GM19043 (cell line): ENCODE data around the gene DMKN.

Source experiments
- ATAC-seq: cut with Tn5 transposase; IDR thresholded peaks from one replicate; pipeline ENCODE4 v1.9.1; 2021; ENCODE audit warnings: low read depth; ENCODE audit not compliant: unreplicated experiment

DMKN gene

DNA sequence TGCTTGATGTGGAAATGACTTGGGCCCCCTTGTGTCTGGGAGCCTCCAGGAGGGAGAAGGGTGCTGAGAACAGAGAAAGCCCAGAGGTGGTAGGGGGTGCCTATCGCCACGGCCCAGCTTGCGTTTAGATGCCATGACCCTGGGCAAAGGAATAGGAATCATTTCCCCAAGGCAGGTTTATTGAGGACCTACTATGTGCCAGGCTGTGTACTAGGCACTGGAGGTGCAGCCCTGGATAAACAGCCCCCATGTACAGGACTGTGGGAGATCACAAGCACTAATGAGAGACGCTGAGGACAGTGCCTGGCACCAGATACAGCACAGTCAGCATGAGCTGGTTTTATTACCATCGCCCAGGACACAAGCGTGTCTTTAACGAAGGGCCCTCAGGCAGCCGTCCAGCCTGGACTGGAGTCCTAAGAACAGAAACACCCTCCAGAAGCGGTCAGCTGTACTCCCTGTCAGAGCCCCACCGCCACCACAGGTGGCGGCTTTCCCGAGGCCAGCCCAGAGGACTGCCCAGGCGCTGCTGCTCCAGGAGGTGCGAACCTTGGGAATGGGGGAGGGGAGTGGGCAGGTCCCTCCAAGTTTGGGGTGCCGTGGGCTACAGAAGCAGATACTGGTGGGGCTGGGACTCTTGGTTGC, 36.6 kb upstream of the DMKN start:
- ATAC-seq = no peak

DNA sequence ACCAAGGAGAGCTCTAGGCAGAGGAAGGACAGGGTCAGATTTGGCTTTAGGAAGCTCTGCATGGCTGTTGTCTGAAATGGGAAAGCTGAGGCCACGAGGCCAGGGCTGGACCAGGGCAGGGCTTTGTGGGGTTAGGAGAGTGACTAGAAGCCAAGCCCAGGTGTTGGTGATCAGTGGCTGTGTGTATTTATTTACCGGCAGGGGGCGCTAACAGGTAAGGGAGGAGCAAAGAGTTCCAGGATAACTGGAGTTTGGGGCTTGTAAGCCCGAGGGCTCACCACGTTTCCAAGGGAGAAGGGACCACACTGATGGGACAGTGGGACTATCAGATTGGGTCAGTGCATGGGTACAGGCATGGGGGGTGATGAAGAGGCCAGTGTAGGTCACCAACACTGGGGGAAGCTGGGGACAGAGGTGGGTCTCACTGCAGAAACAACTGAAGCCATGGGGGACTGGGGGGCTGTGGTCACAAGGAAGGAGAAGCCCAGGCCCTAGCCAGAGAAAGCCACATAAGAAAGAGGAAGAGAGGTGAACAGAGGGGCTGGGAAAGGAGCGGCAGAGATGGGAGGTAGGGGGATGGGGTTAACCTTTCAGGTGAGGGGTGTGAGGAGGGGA, 35.8 kb upstream of the DMKN start:
- no peak for ATAC-seq

DNA sequence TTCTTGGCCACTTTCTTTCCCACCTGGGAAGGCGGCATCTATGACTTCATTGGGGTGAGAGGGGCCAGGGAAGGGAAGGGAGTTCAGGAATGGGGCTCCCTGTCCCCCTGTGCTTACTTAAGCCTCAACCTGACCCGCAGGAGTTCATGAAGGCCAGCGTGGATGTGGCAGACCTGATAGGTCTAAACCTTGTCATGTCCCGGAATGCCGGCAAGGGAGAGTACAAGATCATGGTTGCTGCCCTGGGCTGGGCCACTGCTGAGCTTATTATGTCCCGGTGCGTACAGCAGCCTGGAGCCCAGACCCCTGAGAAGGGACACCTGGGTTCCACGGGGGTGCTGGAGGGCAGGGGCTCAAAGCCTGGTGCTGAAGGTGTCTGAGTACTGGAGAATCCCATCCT, 33.1 kb upstream of the DMKN start:
- ATAC-seq = no peak

DNA sequence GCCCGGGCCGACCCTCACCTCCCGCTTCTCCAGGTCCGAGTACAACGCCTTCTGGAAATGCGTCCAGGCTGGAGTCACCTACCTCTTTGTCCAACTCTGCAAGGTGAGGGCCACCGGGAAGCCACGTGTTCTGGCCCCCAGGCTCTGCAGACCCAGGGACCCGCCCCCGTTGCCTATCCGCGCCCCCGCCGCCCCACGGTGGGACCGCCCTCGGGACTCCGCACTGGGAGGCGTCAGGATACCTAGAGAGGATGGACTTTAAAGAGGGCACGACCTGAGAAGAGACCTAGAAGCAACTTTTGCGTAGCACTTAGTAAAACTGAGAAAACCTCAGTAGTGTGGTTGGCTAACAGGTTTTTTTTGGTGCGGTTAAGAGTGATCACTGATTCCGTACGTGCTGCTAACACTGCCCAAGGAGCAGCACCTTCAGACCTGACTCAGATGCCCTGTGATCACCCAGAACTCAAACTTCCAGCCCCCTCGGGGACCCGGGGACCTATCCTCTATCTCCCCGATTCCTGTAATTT, 32.5 kb upstream of the DMKN start:
- peak; percentile 23 for ATAC-seq

DNA sequence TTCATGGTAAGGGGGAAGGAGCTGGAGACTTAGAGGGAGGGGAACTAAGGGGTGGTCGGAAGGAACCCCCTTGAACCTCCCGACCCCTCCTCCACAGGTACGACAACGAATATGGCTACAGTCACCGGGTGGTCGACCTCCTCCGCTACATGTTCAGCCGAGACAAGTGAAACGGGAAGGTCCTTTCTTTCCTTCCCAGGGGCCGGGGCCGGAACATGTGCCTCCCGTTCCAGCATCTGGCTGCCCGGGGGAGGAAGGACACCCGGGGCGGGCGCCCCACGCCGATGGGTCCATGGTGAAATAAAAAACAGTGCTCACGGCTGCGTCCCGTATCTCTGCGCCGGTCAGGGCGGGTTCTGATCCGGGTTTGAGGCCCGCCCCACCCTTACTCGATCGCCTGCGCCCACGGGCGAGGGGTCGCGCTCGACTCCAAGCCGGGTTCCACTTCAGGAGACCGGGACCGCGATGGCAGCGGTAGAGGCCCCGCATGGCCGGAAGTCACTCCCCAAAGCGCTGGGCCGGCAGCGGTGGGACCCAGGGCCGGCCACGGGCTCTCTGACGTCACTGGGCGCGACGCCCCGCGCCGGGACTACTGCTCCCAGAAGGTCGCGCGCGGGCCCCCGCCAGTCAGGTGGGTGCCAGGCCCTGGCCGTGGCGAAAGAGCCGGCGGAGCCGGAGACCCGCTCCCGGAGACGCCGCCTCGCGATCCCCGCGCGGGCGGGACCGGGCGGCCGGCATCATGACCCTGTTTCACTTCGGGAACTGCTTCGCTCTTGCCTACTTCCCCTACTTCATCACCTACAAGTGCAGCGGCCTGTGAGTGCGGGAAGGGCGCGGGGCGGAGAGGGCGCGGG, 31.8 kb upstream of the DMKN start, which contains the start of gene TMEM147:
TSS of gene TMEM147 (plus strand) at position 626 of the 854 bp plus-strand sequence. CDS start at position 740, 114 bp downstream.
- peak; percentile 81 for ATAC-seq

DNA sequence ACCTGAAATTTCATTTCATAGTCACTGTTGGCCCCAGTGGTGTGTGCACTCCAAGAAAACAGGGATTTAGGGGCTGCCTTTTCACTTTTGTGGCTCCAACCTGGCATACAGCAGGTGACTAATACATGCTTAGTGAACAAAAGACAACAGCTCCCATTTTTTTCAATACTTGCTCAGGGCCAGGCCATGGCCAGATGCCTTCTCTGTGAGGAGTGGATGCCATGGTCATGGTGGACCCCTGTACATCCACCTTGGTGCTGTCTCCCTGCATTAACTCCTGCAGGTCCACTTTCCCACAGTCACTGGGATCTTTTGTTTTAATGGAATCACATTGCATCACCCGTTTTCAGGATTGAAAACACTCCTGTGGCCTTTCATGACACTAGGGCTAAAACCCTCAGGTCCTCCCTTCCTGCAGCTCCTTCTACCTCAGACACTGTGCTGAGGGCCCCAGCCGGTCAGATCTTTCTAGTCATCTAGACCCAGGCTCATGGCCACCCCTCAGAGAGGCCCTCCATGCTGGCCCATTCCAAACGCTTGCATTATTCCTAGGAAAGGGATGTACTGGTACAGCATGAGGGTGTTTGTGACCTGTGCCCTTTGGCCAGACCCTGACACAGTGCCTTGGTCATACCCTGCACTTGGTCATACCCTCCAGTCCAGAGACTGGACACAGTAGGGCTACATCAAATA, 30.8 kb upstream of the DMKN start:
- ATAC-seq = no peak

DNA sequence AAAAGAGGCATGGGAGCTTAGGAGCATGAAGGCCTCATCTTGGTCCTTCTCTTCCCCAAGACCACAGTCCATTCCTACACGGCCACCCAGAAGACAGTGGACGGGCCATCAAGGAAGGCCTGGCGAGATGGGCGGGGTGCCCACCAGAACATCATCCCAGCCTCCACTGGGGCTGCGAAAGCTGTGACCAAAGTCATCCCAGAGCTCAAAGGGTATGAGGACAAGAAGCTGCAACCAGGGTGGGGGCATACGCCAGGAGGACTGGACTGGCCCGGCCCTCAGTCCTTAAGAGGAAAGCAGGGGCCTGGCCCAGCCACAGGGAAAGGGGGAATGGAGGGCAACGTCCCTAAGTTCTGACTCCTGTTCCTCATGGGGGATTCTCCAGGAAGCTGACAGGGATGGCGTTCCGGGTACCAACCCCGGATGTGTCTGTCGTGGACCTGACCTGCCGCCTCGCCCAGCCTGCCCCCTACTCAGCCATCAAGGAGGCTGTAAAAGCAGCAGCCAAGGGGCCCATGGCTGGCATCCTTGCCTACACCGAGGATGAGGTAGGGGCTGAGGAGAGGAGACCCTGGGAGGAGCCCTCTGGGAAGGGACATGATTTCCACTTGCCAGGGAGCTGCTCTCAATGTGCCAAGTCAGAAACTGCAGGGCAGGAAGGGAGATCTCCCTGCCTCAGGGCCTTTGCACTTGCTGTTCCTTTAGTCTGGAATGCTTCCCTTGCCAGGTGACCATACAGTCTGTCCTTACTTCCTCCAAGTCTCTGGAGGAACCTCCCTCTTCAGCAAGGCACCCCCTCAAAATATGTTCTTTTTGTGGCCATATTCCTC, 30.0 kb upstream of the DMKN start:
- no peak for ATAC-seq

DNA sequence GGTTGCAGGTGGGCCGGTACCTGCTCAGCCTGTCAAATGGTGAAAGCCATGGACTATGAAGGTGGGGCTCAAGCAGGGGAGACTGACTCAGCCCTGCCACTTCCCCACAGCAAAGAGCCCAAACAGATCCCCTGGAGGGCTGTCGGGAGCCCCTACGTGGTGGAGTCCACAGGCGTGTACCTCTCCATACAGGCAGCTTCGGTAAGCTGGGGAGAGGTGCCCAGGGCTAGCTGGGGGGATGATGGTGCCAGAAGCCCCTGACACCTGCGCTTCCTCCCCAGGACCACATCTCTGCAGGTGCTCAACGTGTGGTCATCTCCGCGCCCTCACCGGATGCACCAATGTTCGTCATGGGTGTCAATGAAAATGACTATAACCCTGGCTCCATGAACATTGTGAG, 28.8 kb upstream of the DMKN start:
- no peak for ATAC-seq

DNA sequence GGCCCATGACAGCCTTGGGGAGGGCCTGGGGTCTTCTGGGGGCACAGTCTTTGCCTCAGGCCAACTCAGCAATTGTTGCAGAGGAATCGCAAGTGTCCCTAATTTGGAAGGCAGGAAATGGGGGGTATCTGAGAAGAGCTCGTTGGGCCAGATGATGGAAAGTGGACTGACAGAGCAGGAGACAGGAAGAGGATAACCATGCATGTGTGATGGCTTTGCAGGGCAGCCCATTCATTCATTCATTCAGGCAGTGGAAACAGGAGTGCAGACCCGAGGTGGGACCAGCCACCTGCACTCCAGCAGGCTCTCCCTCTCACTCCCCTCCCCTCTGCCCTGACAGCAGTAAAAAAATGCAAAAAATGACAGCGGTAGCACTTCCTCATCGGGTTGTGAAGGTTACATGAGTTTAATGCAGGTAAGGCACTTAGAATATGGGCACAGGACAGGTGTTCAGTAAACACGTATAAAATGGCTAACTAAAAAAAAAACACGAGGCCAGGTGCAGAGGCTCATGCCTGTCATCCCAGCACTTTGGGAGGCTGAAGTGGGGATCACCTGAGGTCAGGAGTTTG, 27.0 kb upstream of the DMKN start:
- no peak for ATAC-seq

DNA sequence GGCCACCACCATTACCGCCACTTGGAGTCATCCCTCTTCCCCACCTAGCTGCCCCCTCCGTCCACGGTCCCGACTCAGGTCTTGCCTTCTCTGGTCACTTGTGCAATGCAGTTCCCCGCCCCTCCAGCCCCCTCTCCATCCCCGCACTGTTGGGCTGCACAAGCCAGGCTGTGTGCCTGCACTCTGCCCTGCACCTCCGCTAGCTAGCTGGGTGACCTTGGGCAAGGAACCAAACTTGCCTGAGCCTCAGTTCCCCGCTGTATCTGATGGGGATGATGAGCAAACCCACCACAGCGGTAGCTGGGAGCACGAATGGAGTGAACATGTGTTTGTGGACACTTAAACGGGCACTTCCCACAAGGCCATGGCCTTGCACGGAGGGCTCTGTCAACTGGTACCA, 26.4 kb upstream of the DMKN start:
- ATAC-seq = no peak

DNA sequence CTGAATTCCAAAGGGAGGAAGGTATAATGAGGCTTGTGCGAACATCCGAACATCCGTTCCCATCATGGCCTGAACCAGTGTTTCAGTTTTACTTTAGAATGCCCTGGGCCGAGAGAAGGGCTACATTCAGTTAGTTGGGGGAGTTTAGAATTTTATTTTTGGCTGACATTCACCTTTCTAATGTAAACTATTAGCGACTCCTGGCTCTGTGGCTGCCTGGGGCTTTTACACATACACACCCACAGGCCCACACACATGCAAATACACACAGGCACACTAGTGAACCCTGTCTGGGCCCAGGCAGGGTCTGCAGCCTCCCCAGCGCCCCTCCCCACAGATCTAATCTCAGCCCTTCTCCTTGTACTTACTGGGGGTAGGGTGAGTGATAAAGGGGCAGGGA, 25.9 kb upstream of the DMKN start:
- ATAC-seq = no peak

DNA sequence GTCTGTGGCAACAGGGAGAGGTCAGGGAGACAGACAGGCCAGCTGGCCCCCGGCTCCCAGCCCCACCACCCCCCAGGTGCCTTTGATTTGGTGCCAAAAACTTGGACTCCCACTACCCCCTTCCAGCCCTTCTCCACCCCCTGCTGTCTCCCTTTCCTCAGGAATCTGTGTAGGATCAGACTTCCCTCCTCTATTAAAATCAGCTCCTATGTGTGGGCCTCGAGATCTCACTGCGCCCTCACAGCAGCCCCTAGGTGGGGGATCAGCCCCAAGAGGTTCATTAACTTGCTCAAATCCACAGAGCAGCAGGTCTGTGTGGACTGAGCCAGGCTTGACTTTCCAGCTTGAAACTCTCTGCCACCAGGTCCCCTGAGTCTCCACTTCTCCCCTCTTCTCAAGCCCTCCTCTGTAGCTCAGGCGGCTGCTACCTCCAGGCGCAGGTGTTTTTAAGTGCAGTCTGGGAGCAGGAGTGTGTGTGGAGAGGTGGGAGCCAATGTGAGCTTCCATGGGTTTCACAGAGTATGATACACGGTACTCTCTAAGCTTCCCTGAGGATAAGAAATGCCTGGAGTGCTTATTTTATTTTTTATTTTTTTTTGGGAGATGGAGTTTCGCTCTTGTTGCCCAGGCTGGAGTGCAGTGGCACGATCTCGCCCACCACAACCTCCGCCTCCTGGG, 21.5 kb upstream of the DMKN start:
- no peak for ATAC-seq

DNA sequence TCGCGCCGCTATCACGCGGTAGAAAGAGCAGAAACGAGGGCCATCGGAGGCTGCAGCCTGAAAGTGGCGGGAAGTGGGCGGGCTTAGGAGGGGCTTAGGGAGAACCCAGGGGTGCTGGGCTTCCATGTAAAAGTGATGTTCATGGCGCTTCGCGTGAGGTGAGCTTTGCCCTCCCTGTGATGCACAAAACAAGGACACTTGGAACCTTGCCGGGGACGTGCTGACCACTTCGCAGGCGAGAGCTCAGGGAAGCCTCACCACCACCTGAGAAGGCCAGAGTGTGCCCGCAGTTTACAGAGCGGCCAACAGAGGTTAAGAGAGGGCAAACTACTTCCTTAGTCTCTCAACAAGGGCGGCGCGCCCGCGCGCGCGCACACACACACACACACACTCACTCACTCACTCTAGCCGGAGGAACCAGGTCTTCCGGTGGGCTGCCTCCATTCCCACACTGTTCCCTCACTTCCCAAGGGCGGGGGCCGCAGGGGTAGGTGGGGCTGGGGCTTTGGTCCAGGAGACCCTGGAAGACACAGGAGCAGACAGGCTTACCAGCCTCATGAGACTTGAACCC, 20.5 kb upstream of the DMKN start:
- no peak for ATAC-seq

DNA sequence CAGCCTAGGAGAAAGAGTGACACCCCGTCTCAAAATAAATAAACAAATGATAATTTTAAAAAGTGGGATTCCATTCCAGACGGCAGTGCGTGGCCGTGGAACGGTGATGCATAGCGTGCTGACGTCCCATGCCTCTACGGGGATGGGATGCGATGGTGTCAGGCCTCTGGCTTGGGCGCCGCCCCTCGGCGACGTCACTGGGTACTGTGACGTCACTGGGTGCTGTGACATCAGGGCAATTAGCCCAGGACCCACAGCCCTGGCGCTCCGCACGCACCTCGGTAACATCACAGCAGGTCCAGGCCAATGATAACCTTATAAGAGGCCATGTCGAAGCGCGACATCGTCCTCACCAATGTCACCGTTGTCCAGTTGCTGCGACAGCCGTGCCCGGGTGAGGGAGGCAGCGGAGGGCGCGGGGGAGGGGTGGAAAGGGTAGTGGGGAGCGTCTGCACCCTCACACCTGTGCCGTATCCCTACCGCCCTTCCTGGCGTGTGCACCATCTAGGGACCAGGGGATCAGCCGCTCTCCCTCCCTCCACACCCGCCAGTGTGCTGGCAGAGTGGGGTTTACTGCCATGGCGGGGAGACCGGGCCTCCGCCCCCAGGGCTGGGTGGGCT, 19.9 kb upstream of the DMKN start, which contains the start of gene GAPDHS:
TSS of gene GAPDHS (plus strand) at position 256 of the 621 bp plus-strand sequence. CDS start at position 328, 72 bp downstream.
- ATAC-seq = no peak

DNA sequence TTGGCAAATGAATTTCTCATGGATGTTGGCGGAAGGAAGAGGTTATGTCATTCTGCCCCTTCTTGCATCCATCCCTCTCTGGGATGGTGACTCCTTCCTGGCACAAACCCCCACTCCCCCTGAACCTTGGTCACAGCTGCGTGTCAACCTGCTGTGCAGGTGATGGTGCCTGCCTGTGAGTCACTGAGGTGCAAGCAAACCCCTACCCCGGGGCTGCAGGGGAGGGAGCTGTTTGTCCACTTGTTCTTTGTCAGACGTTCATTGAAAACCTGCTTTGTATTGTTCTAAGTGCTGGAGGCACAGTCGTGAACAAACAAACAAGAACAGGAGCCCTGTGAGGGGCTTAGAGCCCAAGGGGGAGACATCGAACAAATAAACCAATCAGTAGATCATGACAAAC, 17.8 kb upstream of the DMKN start:
- no peak for ATAC-seq

DNA sequence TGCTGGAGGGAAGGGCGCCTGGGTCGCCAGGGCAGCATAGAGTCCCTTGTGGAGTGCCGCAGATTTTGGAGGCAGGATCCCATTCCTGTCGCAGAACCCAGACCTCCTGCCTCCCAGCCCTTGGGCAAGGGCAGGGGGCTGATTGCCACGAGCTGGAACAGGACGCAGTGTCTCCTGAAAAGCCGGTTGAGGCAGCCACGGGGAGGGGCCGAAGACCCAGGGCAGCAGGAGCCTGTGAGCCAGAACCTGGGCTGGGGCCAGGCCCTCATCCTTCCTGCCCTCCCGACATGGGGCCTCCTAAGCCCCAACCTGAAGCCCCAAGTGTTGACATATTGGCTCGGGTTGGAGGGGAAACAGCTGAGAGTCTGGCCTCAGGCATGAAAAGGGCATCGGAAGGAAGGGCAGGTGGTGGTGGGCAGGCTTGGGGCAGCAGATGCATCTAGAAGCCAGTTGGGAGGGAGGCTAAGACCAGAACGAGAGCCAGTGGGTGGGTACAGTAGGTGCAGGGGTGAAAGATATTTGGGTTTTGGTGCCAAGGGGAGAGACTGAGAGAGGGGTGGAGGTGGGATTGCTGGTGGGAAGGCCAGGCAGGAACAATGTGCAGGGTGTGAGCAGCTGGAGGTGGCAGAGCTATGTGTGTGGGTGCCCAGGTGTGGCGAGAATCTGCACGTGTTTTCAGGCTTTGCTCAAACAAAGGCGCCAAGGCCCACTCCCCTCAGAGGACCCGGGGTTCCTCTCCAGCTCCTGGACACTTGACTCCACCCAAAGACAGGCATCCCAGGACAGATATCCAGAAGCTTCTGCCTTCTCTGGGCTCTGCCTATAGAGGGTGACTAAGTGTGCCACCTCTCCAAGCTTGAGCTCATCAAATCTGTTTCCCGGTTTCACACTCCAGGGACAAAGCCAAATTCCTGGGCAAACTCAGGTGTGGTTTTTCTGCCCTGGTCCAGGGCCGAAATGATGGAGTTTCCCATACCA, 16.1 kb upstream of the DMKN start:
- ATAC-seq = no peak
